H1 (cell line): Measurements from ENCODE around the gene SMARCA2. TPM values are rescaled to one million over a fixed set of nuclear protein-coding genes. Genes with fewer than 3 reads are reported as not detected.

ENCODE experiments used
- CEBPB ChIP-seq: IDR thresholded peaks from 2 replicates; pipeline ENCODE4 v1.6.1; 2012; ENCODE audit warnings: low read depth, low read length
- CHD1 ChIP-seq: IDR thresholded peaks from 2 replicates; pipeline ENCODE4 v1.6.1; 2012; ENCODE audit warnings: low read depth, low read length, improper control_type of control experiment
- CREB1 ChIP-seq: IDR thresholded peaks from 2 replicates; pipeline ENCODE4 v1.6.1; 2012; ENCODE audit warnings: inconsistent platforms
- E2F6 ChIP-seq: IDR thresholded peaks from 2 replicates; pipeline ENCODE4 v1.6.1; 2012; ENCODE audit warnings: inconsistent platforms
- SRF ChIP-seq: IDR thresholded peaks from 2 replicates; pipeline ENCODE4 v1.6.1; 2011; ENCODE audit warnings: mild to moderate bottlenecking, low read depth, low read length, moderate library complexity
- polyA plus RNA-seq, 7 experiments: library from polyadenylated mRNA; depleted of rRNA in 3 of 7; stranded (reverse) in 5 of 7; unstranded in 2 of 7; fragments of >200 nt in 5 of 7; fragments of 200-250 nt in 2 of 7; gene quantifications; 1 replicate in 5 of 7; 2 replicates in 1 of 7; 4 replicates in 1 of 7; pipeline versions ENCODE4 v1.2.1 to v1.2.3, GENCODE V29; 2011 to 2013; ENCODE audit warnings: missing spikeins in 2 of 7, mixed read lengths in 2 of 7
- total RNA-seq: library from RNA; stranded (reverse); fragmentation: NEBNext Ultra II Directional; extraction: Animal tissue kit (Norgen Biotek cat#: 25700); gene quantifications from 2 replicates; pipeline ENCODE4 v1.2.1, GENCODE V29; 2021

Gene SMARCA2
- total and polyA plus RNA-seq, 2 of the 8 experiments (the other 6 are each of a cell fraction or from before 2014, with no cell fraction given), result 6.3 to 21.7 TPM

GRCh38 chr9:2043881-2044462 is 28.8 kb downstream of the SMARCA2 start (continued):
- TF ChIP-seq E2F6 (no peak), SRF (no peak), CEBPB (no peak), CREB1 (no peak), CHD1 (no peak)
